Activated B cell treated with CpG ODN at 0.5 μM for 24 hours (primary cell): ENCODE measurements around the gene ITGA11. TPM values are rescaled to one million over a fixed set of nuclear protein-coding genes. Genes with fewer than 3 reads are reported as not detected.
"Not testable (repeated sequence)": the region's sequence is repeated elsewhere in the genome, so short reads cannot be mapped to it uniquely, and the experiment has no call there.

ENCODE experiments used
- ATAC-seq: fragments of 200-7000 bp; cut with Tn5 transposase; one replicate; pipeline ENCODE4 v1.10.0; 2021; ENCODE audit warnings: low read depth, mild to moderate bottlenecking, moderate library complexity
- CTCF ChIA-PET: fragments of 350-600 bp; sonication (Branson Sonifier 250); formaldehyde crosslinking; loops from one replicate; lab custom pipeline; 2021; ENCODE audit warnings: antibody characterized with exemption; lab: Charles Lee
- POLR2A ChIA-PET: fragments of 350-600 bp; sonication (Branson Sonifier 250); formaldehyde crosslinking; loops from one replicate; lab custom pipeline; 2021; ENCODE audit warnings: antibody characterized with exemption; lab: Charles Lee
- DNase-seq: peaks from one replicate; pipeline ENCODE4 v3.0.0; 2022
- H3K27ac Mint-ChIP-seq: one replicate; pipeline ENCODE4 v1.8.0; 2020; ENCODE audit warnings: mixed read lengths
- H3K27me3 Mint-ChIP-seq: one replicate; pipeline ENCODE4 v1.8.0; 2021; ENCODE audit warnings: mixed read lengths
- H3K36me3 Mint-ChIP-seq: one replicate; pipeline ENCODE4 v1.8.0; 2021; ENCODE audit warnings: low read depth, mixed read lengths
- H3K4me1 Mint-ChIP-seq: one replicate; pipeline ENCODE4 v1.8.0; 2021; ENCODE audit warnings: mixed read lengths
- H3K4me3 Mint-ChIP-seq: one replicate; pipeline ENCODE4 v1.8.0; 2020; ENCODE audit warnings: mild to moderate bottlenecking, mixed read lengths
- H3K9me3 Mint-ChIP-seq: one replicate; pipeline ENCODE4 v1.8.0; 2020; ENCODE audit warnings: mixed read lengths
- CTCF ChIP-seq: fragments of 200-600 bp; IDR thresholded peaks from one replicate; pipeline ENCODE4 v1.8.0; 2022; ENCODE audit warnings: antibody characterized with exemption, mild to moderate bottlenecking
- intact Hi-C: fragments of 100-400 bp; cut with micrococcal nuclease; formaldehyde crosslinking; loops from one replicate; pipeline ENCODE4 v1.15.1; 2024
- total RNA-seq: library from RNA; stranded (reverse); gene quantifications from 2 replicates; pipeline ENCODE4 v1.2.3, GENCODE V29; 2022

Gene ITGA11
- total RNA-seq, 1 donor from 2014 or later: not detected

GRCh38 chr15:68425428-68426060 lies 6.4 kb downstream of the ITGA11 start:
- DNase-seq: no peak
- Mint-ChIP-seq H3K36me3 (no peaks in the 10 kb centered on the region), H3K4me1 (no peaks in the 10 kb centered on the region), H3K27ac (no peak overlapping the region), H3K4me3 (no peak overlapping the region), H3K9me3 (no peaks in the 10 kb centered on the region), H3K27me3 (peaks cover 20% of the 10 kb centered on the region)
- ATAC-seq: no peak
- no peak for TF ChIP-seq CTCF
- POLR2A ChIA-PET: no interaction called here
- intact Hi-C loops: no loop called here
- CTCF ChIA-PET: no interaction called here

- Mint-ChIP-seq H3K4me1 (no peaks in the 10 kb centered on the region), H3K27ac (no peak overlapping the region), H3K36me3 (no peaks in the 10 kb centered on the region), H3K27me3 (peaks cover 14% of the 10 kb centered on the region), H3K4me3 (no peak overlapping the region), H3K9me3 (no peaks in the 10 kb centered on the region)
- DNase-seq (no peak), ATAC-seq (no peak)
- intact Hi-C loops: no loop called here
- TF ChIP-seq CTCF: no peak
- ChIA-PET CTCF (no interaction called here), POLR2A (no interaction called here)
Observed at GRCh38 chr15:68424754-68425390, 7.1 kb downstream of the ITGA11 start.

- POLR2A ChIA-PET: no interaction called here
- no peak for DNase-seq
- TF ChIP-seq CTCF: no peak
- CTCF ChIA-PET: interaction anchor here (0.7 kb wide), 1 partner anchor 501 kb away, joined by 3 read pairs; no protein-coding TSS in a partner anchor
- Mint-ChIP-seq H3K4me3 (no peak overlapping the region), H3K4me1 (no peaks in the 10 kb centered on the region), H3K9me3 (no peaks in the 10 kb centered on the region), H3K27me3 (peaks cover 10% of the 10 kb centered on the region), H3K36me3 (no peaks in the 10 kb centered on the region), H3K27ac (no peak overlapping the region)
- intact Hi-C loops: no loop called here
- no peak for ATAC-seq
Observed at GRCh38 chr15:68423359-68424296, 8.3 kb downstream of the ITGA11 start.

GRCh38 chr15:68422403-68423145 lies 9.4 kb downstream of the ITGA11 start:
- CTCF ChIA-PET, H3K36me3 Mint-ChIP-seq, DNase-seq, POLR2A ChIA-PET, H3K4me1 Mint-ChIP-seq, H3K27me3 Mint-ChIP-seq, H3K9me3 Mint-ChIP-seq, H3K4me3 Mint-ChIP-seq, intact Hi-C loops, H3K27ac Mint-ChIP-seq, ATAC-seq: not testable (repeated sequence)

- ChIA-PET CTCF (no interaction called here), POLR2A (no interaction called here)
- no peak for TF ChIP-seq CTCF
- Mint-ChIP-seq H3K4me3 (no peak overlapping the region), H3K36me3 (no peaks in the 10 kb centered on the region), H3K9me3 (no peaks in the 10 kb centered on the region), H3K27ac (no peak overlapping the region), H3K4me1 (no peaks in the 10 kb centered on the region), H3K27me3 (peaks cover 3% of the 10 kb centered on the region)
- intact Hi-C loops: no loop called here
- DNase-seq: no peak
- ATAC-seq: no peak
Observed at GRCh38 chr15:68421798-68422402, 10.1 kb downstream of the ITGA11 start.
